ENCODE results near the gene PSMA8.

GRCh38 chr18:26225022-26225693, 91.5 kb downstream of the PSMA8 start:
- TF ChIP-seq, protein P1, sequence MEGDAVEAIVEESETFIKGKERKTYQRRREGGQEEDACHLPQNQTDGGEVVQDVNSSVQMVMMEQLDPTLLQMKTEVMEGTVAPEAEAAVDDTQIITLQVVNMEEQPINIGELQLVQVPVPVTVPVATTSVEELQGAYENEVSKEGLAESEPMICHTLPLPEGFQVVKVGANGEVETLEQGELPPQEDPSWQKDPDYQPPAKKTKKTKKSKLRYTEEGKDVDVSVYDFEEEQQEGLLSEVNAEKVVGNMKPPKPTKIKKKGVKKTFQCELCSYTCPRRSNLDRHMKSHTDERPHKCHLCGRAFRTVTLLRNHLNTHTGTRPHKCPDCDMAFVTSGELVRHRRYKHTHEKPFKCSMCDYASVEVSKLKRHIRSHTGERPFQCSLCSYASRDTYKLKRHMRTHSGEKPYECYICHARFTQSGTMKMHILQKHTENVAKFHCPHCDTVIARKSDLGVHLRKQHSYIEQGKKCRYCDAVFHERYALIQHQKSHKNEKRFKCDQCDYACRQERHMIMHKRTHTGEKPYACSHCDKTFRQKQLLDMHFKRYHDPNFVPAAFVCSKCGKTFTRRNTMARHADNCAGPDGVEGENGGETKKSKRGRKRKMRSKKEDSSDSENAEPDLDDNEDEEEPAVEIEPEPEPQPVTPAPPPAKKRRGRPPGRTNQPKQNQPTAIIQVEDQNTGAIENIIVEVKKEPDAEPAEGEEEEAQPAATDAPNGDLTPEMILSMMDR (conservative IDR thresholded peaks at IDR 0.05; ENCODE audit: low read length), result no peak
- TF ChIP-seq EZH2phosphoT487 (IDR thresholded peaks at IDR 0.05; ENCODE audit: borderline replicate concordance, low read depth, low read length), result no peak

Measured in OCI-LY7 (cell line).